Measurements from ENCODE around the gene RUSC2. TPM values are rescaled to one million over a fixed set of nuclear protein-coding genes. Genes with fewer than 3 reads are reported as not detected.

Gene RUSC2, protein sequence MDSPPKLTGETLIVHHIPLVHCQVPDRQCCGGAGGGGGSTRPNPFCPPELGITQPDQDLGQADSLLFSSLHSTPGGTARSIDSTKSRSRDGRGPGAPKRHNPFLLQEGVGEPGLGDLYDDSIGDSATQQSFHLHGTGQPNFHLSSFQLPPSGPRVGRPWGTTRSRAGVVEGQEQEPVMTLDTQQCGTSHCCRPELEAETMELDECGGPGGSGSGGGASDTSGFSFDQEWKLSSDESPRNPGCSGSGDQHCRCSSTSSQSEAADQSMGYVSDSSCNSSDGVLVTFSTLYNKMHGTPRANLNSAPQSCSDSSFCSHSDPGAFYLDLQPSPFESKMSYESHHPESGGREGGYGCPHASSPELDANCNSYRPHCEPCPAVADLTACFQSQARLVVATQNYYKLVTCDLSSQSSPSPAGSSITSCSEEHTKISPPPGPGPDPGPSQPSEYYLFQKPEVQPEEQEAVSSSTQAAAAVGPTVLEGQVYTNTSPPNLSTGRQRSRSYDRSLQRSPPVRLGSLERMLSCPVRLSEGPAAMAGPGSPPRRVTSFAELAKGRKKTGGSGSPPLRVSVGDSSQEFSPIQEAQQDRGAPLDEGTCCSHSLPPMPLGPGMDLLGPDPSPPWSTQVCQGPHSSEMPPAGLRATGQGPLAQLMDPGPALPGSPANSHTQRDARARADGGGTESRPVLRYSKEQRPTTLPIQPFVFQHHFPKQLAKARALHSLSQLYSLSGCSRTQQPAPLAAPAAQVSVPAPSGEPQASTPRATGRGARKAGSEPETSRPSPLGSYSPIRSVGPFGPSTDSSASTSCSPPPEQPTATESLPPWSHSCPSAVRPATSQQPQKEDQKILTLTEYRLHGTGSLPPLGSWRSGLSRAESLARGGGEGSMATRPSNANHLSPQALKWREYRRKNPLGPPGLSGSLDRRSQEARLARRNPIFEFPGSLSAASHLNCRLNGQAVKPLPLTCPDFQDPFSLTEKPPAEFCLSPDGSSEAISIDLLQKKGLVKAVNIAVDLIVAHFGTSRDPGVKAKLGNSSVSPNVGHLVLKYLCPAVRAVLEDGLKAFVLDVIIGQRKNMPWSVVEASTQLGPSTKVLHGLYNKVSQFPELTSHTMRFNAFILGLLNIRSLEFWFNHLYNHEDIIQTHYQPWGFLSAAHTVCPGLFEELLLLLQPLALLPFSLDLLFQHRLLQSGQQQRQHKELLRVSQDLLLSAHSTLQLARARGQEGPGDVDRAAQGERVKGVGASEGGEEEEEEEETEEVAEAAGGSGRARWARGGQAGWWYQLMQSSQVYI (N-terminal part only)
- total RNA-seq, result 1 to 10 TPM; 1.6 to 1.8 TPM
- polyA plus RNA-seq (2013, experiment 1 of 2), result 0.71 TPM
- 2.0 TPM for polyA plus RNA-seq (2013, experiment 2 of 2)
- total RNA-seq, result 0.27 to 14.3 (median 2.1) reads per million in 172 experiments

DNA sequence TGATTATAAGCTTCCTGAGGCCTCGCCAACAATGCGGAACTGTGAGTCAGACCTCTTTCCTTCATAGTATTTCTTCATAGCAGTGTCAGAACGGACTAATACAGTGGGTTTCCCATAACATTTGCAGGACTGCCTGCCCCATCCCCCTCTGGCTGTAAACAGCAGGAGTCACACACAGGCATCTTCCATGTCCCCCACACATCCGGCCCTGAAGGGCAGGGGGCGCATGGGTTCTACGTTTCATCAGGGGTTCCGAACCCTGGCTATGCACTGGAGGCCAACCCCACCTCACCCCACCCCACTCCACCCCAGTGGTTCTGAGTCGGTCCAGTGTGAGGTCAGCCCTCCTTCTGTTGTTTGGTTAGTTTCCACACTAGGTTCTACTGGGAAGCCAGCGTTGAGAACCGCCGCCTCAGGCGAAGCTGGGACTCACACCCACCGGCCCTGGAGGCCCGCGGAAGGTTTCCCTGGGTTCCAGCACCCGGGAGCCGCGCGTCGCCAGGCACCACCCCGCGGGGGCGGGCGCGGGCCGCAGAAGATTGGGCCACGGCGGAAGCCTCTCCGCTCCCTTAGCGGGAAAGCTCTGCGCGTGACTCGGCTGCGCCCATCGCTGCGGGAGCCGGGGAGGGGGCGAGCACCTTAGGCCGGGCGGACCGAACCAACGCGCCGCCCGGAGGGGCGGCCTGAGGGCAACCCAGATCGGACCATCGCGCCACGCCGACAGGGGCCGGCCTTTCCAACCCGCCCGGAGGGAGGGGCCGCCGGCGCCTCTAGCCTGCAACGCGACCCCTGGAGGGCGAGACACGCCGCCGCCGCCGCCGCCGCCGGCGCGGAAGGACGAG is at the start of gene RUSC2:
RUSC2 (plus strand) TSS at position 799 of the 842 bp plus-strand sequence. CDS start 56,411 bp downstream, outside the sequence.
- intact Hi-C loops (cut with DNase I, micrococcal nuclease), result loop anchor here in 1 of 2 experiments (10.0 kb wide), 1 partner anchor 395 kb away; no protein-coding TSS in a partner anchor
- H3K4me3 Mint-ChIP-seq, result peak within 1 kb of the TSS; percentile 84
- no peaks in the 10 kb centered on the region for H3K36me3 Mint-ChIP-seq (ENCODE audit: low read depth)
- TF ChIP-seq, protein P1, sequence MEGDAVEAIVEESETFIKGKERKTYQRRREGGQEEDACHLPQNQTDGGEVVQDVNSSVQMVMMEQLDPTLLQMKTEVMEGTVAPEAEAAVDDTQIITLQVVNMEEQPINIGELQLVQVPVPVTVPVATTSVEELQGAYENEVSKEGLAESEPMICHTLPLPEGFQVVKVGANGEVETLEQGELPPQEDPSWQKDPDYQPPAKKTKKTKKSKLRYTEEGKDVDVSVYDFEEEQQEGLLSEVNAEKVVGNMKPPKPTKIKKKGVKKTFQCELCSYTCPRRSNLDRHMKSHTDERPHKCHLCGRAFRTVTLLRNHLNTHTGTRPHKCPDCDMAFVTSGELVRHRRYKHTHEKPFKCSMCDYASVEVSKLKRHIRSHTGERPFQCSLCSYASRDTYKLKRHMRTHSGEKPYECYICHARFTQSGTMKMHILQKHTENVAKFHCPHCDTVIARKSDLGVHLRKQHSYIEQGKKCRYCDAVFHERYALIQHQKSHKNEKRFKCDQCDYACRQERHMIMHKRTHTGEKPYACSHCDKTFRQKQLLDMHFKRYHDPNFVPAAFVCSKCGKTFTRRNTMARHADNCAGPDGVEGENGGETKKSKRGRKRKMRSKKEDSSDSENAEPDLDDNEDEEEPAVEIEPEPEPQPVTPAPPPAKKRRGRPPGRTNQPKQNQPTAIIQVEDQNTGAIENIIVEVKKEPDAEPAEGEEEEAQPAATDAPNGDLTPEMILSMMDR (IDR thresholded peaks at IDR 0.05), result peak; percentile 55
- ChIA-PET POLR2A (no interaction called here), CTCF (interaction anchor here (1.2 kb wide), 1 partner anchor 438 kb away, joined by 3 read pairs; no protein-coding TSS in a partner anchor)
- H3K27me3 Mint-ChIP-seq, result peaks cover 14% of the 10 kb centered on the region
- DNase-seq (peak in 12 of 14 experiments; percentile 14 to 73 (median 38)), ATAC-seq (ENCODE audit: poor library complexity) (peak; percentile 72)
- Histone ChIP-seq H3K4me1 (ENCODE audit: insufficient read depth, low read length) (peaks cover 15% of the 10 kb centered on the region), H3K9me3 (ENCODE audit: control insufficient read depth in 1 of 2, insufficient read depth in 1 of 2, low read length in 2 of 2) (peaks cover 0 to 12% of the 10 kb centered on the region in 2 experiments), H3K4me3 (ENCODE audit: low read length) (peak within 1 kb of the TSS; percentile 49), H3K27me3 (ENCODE audit: control insufficient read depth in 1 of 2, insufficient read depth in 2 of 2, low read length in 2 of 2) (peaks cover 12 to 13% of the 10 kb centered on the region in 2 experiments), H3K27ac (ENCODE audit: low read depth in 1 of 2, low read length in 2 of 2) (no peak within 1 kb of the TSS), H3K36me3 (ENCODE audit: insufficient read depth, low read length) (no peaks in the 10 kb centered on the region)
- peaks cover 31% of the 10 kb centered on the region for H3K4me1 Mint-ChIP-seq (ENCODE audit: low read depth)
- H3K27ac Mint-ChIP-seq, result peak within 1 kb of the TSS; percentile 68
- no peaks in the 10 kb centered on the region for H3K9me3 Mint-ChIP-seq

DNA sequence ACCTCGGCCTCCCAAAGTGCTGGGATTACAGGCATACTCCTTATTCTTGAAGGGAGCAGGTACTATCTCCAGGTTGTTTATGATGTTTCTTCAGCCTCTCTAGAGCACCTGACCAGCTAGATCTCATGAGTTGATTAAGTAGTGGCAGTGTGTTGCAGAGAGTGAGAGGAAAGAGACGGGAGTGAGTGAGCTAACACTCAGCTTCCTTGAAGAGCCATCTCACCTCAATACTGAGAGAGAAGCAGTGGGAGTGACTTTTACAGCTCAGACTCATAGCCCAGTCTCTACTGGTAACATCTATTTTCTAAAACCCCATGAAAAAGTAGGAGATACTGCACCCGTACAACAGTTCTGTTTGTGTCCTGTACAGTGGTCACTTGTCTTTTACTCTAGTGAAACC is 43.9 kb upstream of the RUSC2 start:
- Mint-ChIP-seq H3K4me1 (ENCODE audit: low read depth) (no peaks in the 10 kb centered on the region), H3K27ac (no peak overlapping the region), H3K9me3 (no peaks in the 10 kb centered on the region), H3K36me3 (ENCODE audit: low read depth) (no peaks in the 10 kb centered on the region), H3K27me3 (peaks cover 54% of the 10 kb centered on the region), H3K4me3 (no peak overlapping the region)
- Histone ChIP-seq H3K27me3 (ENCODE audit: control insufficient read depth in 1 of 2, insufficient read depth in 2 of 2, low read length in 2 of 2) (peaks cover 2 to 35% of the 10 kb centered on the region in 2 experiments), H3K9me3 (ENCODE audit: control insufficient read depth in 1 of 2, insufficient read depth in 1 of 2, low read length in 2 of 2) (no peaks in the 10 kb centered on the region), H3K36me3 (ENCODE audit: insufficient read depth, low read length) (no peaks in the 10 kb centered on the region), H3K4me3 (ENCODE audit: low read length) (no peak overlapping the region), H3K4me1 (ENCODE audit: insufficient read depth, low read length) (no peaks in the 10 kb centered on the region), H3K27ac (ENCODE audit: low read depth in 1 of 2, low read length in 2 of 2) (no peak overlapping the region)
- ATAC-seq (ENCODE audit: poor library complexity) (no peak), DNase-seq (no peak)
- ChIA-PET POLR2A (no interaction called here), CTCF (no interaction called here)
- intact Hi-C loops (cut with DNase I, micrococcal nuclease), result no loop called here
- TF ChIP-seq, protein P1 (IDR thresholded peaks at IDR 0.05), result no peak

Measured in CD4-positive, alpha-beta T cell (primary cell).